DOHH2 (cell line): ENCODE results near the gene SYTL1.

Source experiments
- H3F3A ChIP-seq: fragments of 200-600 bp; sonication (generic), shearing (Covaris generic); 2 replicates; pipeline ENCODE4 v1.6.0; 2016; ENCODE audit warnings: antibody characterized with exemption, mild to moderate bottlenecking; ENCODE audit not compliant: control insufficient read depth, insufficient read depth
- H3K27ac ChIP-seq: fragments of 200-600 bp; sonication (generic); 2 replicates; pipeline ENCODE4 v1.5.1; 2014; ENCODE audit warnings: low read depth, mild to moderate bottlenecking, low read length, moderate library complexity
- H3K27me3 ChIP-seq: fragments of 200-600 bp; sonication (generic); 2 replicates; pipeline ENCODE4 v1.6.1; 2014; ENCODE audit warnings: mild to moderate bottlenecking, low read length, mixed read lengths; ENCODE audit not compliant: control insufficient read depth
- H3K36me3 ChIP-seq: fragments of 200-600 bp; sonication (generic); 2 replicates; pipeline ENCODE4 v1.6.1; 2014; ENCODE audit warnings: mild to moderate bottlenecking, low read length, moderate library complexity, mixed read lengths; ENCODE audit not compliant: control insufficient read depth
- H3K4me1 ChIP-seq: fragments of 200-600 bp; sonication (generic); 2 replicates; pipeline ENCODE4 v1.6.1; 2014; ENCODE audit warnings: mild to moderate bottlenecking, low read length, mixed read lengths; ENCODE audit not compliant: control insufficient read depth
- H3K4me2 ChIP-seq: fragments of 200-600 bp; sonication (generic); 2 replicates; pipeline ENCODE4 v1.6.0; 2014; ENCODE audit warnings: mild to moderate bottlenecking, low read length, moderate library complexity
- H3K4me3 ChIP-seq: fragments of 200-600 bp; sonication (generic); 2 replicates; pipeline ENCODE4 v1.5.1; 2014; ENCODE audit warnings: mild to moderate bottlenecking, low read length, mixed read lengths
- H3K79me2 ChIP-seq: fragments of 200-600 bp; sonication (generic); 2 replicates; pipeline ENCODE4 v1.6.1; 2014; ENCODE audit warnings: mild to moderate bottlenecking, low read length, mixed read lengths; ENCODE audit not compliant: control insufficient read depth
- H3K9me2 ChIP-seq: fragments of 200-600 bp; sonication (generic); replicated peaks from 2 replicates; pipeline ENCODE4 v1.6.1; 2014; ENCODE audit warnings: mild to moderate bottlenecking, low read length, mixed read lengths; ENCODE audit not compliant: control insufficient read depth
- H3K9me3 ChIP-seq: fragments of 200-600 bp; sonication (generic); 2 replicates; pipeline ENCODE4 v1.6.1; 2014; ENCODE audit warnings: antibody characterized with exemption, low read length, mixed read lengths; ENCODE audit not compliant: control insufficient read depth, insufficient read depth
- H4K20me1 ChIP-seq: fragments of 200-600 bp; sonication (generic); 2 replicates; pipeline ENCODE4 v1.6.0; 2014; ENCODE audit warnings: low read depth, mild to moderate bottlenecking, antibody characterized with exemption, low read length, moderate library complexity; ENCODE audit not compliant: control insufficient read depth, insufficient read depth
- EZH2phosphoT487 ChIP-seq: fragments of 200-600 bp; sonication (generic); IDR thresholded peaks from 2 replicates; pipeline ENCODE4 v1.6.1; 2017; ENCODE audit warnings: borderline replicate concordance, mild to moderate bottlenecking, antibody characterized with exemption, low read length, moderate library complexity, mixed read lengths
- TF ChIP-seq, protein P1 (sequence below): fragments of 200-600 bp; sonication (generic); IDR thresholded peaks from one replicate; pipeline ENCODE4 v1.5.1; 2014; ENCODE audit warnings: antibody characterized with exemption, mild to moderate bottlenecking, low read depth, low read length; ENCODE audit not compliant: poor library complexity, severe bottlenecking

SYTL1 gene

DNA sequence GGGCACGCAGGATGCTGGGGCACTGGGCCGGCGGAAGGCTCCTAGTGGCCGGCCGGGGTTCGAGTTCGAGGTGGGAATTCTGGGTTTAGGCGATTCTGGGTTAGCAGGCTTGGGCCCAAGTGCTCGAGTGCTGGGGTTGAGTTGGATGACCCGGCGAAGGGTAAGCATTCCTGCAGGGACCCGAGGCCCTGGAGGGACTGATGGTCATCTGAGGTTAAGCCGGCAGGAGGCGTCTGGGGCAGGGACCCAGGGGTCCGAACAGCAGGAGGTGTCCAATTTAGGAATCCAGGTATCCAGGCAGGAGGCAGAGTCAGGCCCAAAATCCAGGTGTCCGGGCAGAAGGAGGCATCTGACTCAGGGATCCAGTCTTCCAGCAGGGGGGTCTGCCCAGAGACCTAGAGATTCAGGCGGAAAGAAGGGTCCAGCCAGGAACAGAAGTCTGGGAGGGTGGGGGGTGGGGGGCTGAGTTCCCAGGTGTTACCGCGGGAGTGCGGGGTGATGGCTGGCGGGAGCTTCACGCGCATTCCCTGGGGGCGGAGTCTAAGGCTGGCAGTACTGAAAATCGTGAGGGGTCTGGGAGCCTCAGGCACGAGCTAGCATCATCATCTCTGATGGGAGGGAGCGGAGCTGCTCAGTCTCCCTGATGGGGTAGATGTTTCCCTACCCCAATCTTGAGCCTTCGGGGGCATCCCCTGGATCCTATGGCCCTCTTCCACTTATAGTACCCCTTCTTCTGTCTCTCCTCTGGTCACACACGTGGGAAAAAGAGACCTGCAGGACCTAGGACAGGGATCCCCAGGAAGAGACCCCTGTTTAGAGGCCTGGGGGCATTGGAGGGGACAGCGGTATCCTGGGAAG, 51.2 kb downstream of the SYTL1 start:
- no peak for TF ChIP-seq EZH2phosphoT487
- TF ChIP-seq, protein P1, sequence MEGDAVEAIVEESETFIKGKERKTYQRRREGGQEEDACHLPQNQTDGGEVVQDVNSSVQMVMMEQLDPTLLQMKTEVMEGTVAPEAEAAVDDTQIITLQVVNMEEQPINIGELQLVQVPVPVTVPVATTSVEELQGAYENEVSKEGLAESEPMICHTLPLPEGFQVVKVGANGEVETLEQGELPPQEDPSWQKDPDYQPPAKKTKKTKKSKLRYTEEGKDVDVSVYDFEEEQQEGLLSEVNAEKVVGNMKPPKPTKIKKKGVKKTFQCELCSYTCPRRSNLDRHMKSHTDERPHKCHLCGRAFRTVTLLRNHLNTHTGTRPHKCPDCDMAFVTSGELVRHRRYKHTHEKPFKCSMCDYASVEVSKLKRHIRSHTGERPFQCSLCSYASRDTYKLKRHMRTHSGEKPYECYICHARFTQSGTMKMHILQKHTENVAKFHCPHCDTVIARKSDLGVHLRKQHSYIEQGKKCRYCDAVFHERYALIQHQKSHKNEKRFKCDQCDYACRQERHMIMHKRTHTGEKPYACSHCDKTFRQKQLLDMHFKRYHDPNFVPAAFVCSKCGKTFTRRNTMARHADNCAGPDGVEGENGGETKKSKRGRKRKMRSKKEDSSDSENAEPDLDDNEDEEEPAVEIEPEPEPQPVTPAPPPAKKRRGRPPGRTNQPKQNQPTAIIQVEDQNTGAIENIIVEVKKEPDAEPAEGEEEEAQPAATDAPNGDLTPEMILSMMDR: no peak
- Histone ChIP-seq H3K4me2 (peak overlapping the region; percentile 81), H3K9me3 (no peaks in the 10 kb centered on the region), H3K36me3 (no peaks in the 10 kb centered on the region), H3K4me3 (peak overlapping the region; percentile 74), H3K79me2 (no peaks in the 10 kb centered on the region), H3F3A (no peaks in the 10 kb centered on the region), H3K27me3 (no peaks in the 10 kb centered on the region), H3K4me1 (peaks cover 16% of the 10 kb centered on the region), H3K27ac (no peak overlapping the region), H3K9me2 (no peaks in the 10 kb centered on the region), H4K20me1 (no peaks in the 10 kb centered on the region)

- no peaks in the 10 kb centered on the region for H3K9me3 ChIP-seq
- H3K36me3 ChIP-seq: no peaks in the 10 kb centered on the region
- H3K4me1 ChIP-seq: peaks cover 16% of the 10 kb centered on the region
- no peaks in the 10 kb centered on the region for H3K9me2 ChIP-seq
- no peaks in the 10 kb centered on the region for H3K27me3 ChIP-seq
- H3K27ac ChIP-seq: no peak overlapping the region
- H4K20me1 ChIP-seq: no peaks in the 10 kb centered on the region
- H3F3A ChIP-seq: no peaks in the 10 kb centered on the region
- no peak overlapping the region for H3K4me2 ChIP-seq
- TF ChIP-seq EZH2phosphoT487: no peak
- TF ChIP-seq, protein P1: no peak
- H3K4me3 ChIP-seq: no peak overlapping the region
- no peaks in the 10 kb centered on the region for H3K79me2 ChIP-seq
Measured at GRCh38 chr1:27393641-27394281, 51.9 kb downstream of the SYTL1 start.

- H3K4me2 ChIP-seq: no peak overlapping the region
- peaks cover 16% of the 10 kb centered on the region for H3K4me1 ChIP-seq
- no peaks in the 10 kb centered on the region for H3K27me3 ChIP-seq
Measured at GRCh38 chr1:27394282-27394658, 52.4 kb downstream of the SYTL1 start.

More at GRCh38 chr1:27394282-27394658, 52.4 kb downstream of the SYTL1 start:
- H3K9me2 ChIP-seq: no peaks in the 10 kb centered on the region
- no peaks in the 10 kb centered on the region for H3K36me3 ChIP-seq
- no peaks in the 10 kb centered on the region for H4K20me1 ChIP-seq
- no peaks in the 10 kb centered on the region for H3K9me3 ChIP-seq
- no peaks in the 10 kb centered on the region for H3F3A ChIP-seq
- H3K79me2 ChIP-seq: no peaks in the 10 kb centered on the region
- TF ChIP-seq, protein P1: no peak
- no peak for TF ChIP-seq EZH2phosphoT487
- no peak overlapping the region for H3K4me3 ChIP-seq
- no peak overlapping the region for H3K27ac ChIP-seq
